CD14-positive monocyte (primary cell): Measurements from ENCODE around the gene GRIK4. TPM values are rescaled to one million over a fixed set of nuclear protein-coding genes. Genes with fewer than 3 reads are reported as not detected.

Experiments
- DNase-seq, 3 donors: peaks; one replicate each; pipeline ENCODE4 v3.0.0-alpha.2; 2011 to 2022
- H2AFZ ChIP-seq: 2 replicates; pipeline ENCODE4 v1.6.0; 2012; ENCODE audit warnings: mild to moderate bottlenecking, low read depth, low read length, inconsistent platforms; ENCODE audit not compliant: insufficient read depth, poor library complexity, severe bottlenecking
- H3K27ac ChIP-seq, 2 donors: 1 replicate in 1 of 2; 2 replicates in 1 of 2; pipeline ENCODE4 v1.5.1; 2012 to 2013; ENCODE audit warnings: low read length in 2 of 2, control low read depth in 1 of 2, inconsistent platforms in 1 of 2, low read depth in 1 of 2, mild to moderate bottlenecking in 1 of 2
- H3K27me3 ChIP-seq, 2 donors: one replicate each; pipeline versions ENCODE4 v1.6.0 to v1.6.1; 2011 to 2013; ENCODE audit warnings: low read length in 2 of 2; ENCODE audit not compliant: control insufficient read depth in 2 of 2, insufficient read depth in 2 of 2
- H3K36me3 ChIP-seq, 2 donors: replicated peaks in 1 of 2; 1 replicate in 1 of 2; 2 replicates in 1 of 2; pipeline versions ENCODE4 v1.5.1 to v1.6.1; 2012 to 2013; ENCODE audit warnings: low read length in 2 of 2, control low read depth in 1 of 2, inconsistent platforms in 1 of 2, mild to moderate bottlenecking in 1 of 2; ENCODE audit not compliant: insufficient read depth in 2 of 2, control insufficient read depth in 1 of 2
- H3K4me1 ChIP-seq, 2 donors: 1 replicate in 1 of 2; 2 replicates in 1 of 2; pipeline versions ENCODE4 v1.5.1 to v1.6.1; 2012 to 2013; ENCODE audit warnings: low read length in 2 of 2, control low read depth in 1 of 2, inconsistent platforms in 1 of 2, mild to moderate bottlenecking in 1 of 2, moderate library complexity in 1 of 2; ENCODE audit not compliant: insufficient read depth in 2 of 2, control insufficient read depth in 1 of 2
- H3K4me2 ChIP-seq: replicated peaks from 2 replicates; pipeline ENCODE3; 2012; ENCODE audit warnings: low read length, moderate library complexity, mild to moderate bottlenecking; ENCODE audit not compliant: poor library complexity, severe bottlenecking; ENCODE audit errors: extremely low read depth
- H3K4me3 ChIP-seq, 3 experiments: fragments of 200-600 bp in 1 of 3; sonication (generic) in 1 of 3; replicated peaks in 1 of 3; 1 replicate in 2 of 3; 2 replicates in 1 of 3; pipeline ENCODE4 v1.5.1; 2011 to 2013; ENCODE audit warnings: low read length in 3 of 3, mild to moderate bottlenecking in 3 of 3, control low read depth in 2 of 3, low read depth in 2 of 3, inconsistent platforms in 1 of 3, moderate library complexity in 1 of 3
- H3K79me2 ChIP-seq: 2 replicates; pipeline ENCODE4 v1.6.0; 2012; ENCODE audit warnings: mild to moderate bottlenecking, control low read depth, inconsistent platforms, low read length, moderate library complexity; ENCODE audit not compliant: insufficient read depth
- H3K9ac ChIP-seq: 2 replicates; pipeline ENCODE4 v1.6.0; 2017; ENCODE audit warnings: low read length, mild to moderate bottlenecking; ENCODE audit not compliant: insufficient read depth, poor library complexity, severe bottlenecking
- H3K9me3 ChIP-seq, 2 donors: replicated peaks in 1 of 2; 1 replicate in 1 of 2; 2 replicates in 1 of 2; pipeline versions ENCODE4 v1.5.1 to v1.6.1; 2012 to 2013; ENCODE audit warnings: low read length in 2 of 2, control low read depth in 1 of 2; ENCODE audit not compliant: control insufficient read depth in 1 of 2, insufficient read depth in 1 of 2
- H4K20me1 ChIP-seq: 2 replicates; pipeline ENCODE4 v1.6.0; 2012; ENCODE audit warnings: mild to moderate bottlenecking, low read length, control low read depth, moderate library complexity; ENCODE audit not compliant: insufficient read depth
- H3K27ac Mint-ChIP-seq, 7 donors: one replicate each; pipeline ENCODE4 v1.8.0; 2020; ENCODE audit warnings: mild to moderate bottlenecking in 7 of 7, mixed read lengths in 7 of 7, moderate library complexity in 6 of 7, inconsistent platforms in 2 of 7
- H3K27me3 Mint-ChIP-seq, 3 donors: one replicate each; pipeline ENCODE4 v1.8.0; 2021 to 2022; ENCODE audit warnings: low read depth in 3 of 3, mild to moderate bottlenecking in 3 of 3, mixed read lengths in 3 of 3, moderate library complexity in 3 of 3, inconsistent platforms in 1 of 3
- H3K36me3 Mint-ChIP-seq, 2 donors: one replicate each; pipeline ENCODE4 v1.8.0; 2020; ENCODE audit warnings: mixed read lengths in 2 of 2, inconsistent platforms in 1 of 2, mild to moderate bottlenecking in 1 of 2
- H3K4me1 Mint-ChIP-seq: one replicate; pipeline ENCODE4 v1.8.0; 2020; ENCODE audit warnings: mild to moderate bottlenecking, mixed read lengths
- H3K4me3 Mint-ChIP-seq, 2 donors: one replicate each; pipeline ENCODE4 v1.8.0; 2020; ENCODE audit warnings: mild to moderate bottlenecking in 2 of 2, mixed read lengths in 2 of 2, moderate library complexity in 1 of 2
- H3K9me3 Mint-ChIP-seq, 7 donors: one replicate each; pipeline ENCODE4 v1.8.0; 2020 to 2022; ENCODE audit warnings: mixed read lengths in 7 of 7, mild to moderate bottlenecking in 6 of 7, moderate library complexity in 6 of 7, inconsistent platforms in 2 of 7
- CTCF ChIP-seq: fragments of 200-600 bp; IDR thresholded peaks from one replicate; pipeline ENCODE4 v1.8.0; 2022; ENCODE audit warnings: antibody characterized with exemption, mild to moderate bottlenecking
- WGBS: methylation state at CpG from one replicate; pipeline ENCODE4 v1.1.5; 2013; ENCODE audit warnings: missing lambda C conversion rate; ENCODE audit not compliant: insufficient coverage; 5-methylcytosine and 5-hydroxymethylcytosine counted together
- intact Hi-C, 2 donors: fragments of 100-400 bp; cut with micrococcal nuclease; formaldehyde crosslinking; loops; one replicate each; pipeline versions ENCODE4 v1.15.0 to v1.15.1; 2023
- polyA plus RNA-seq, 3 donors: library from polyadenylated mRNA; depleted of rRNA in 1 of 3; unstranded in 2 of 3; stranded (reverse) in 1 of 3; fragments of 300-500 nt in 2 of 3; fragments of >200 nt in 1 of 3; fragmentation: Illumina TruSeq in 2 of 3; gene quantifications; 1 replicate in 2 of 3; 2 replicates in 1 of 3; pipeline ENCODE4 v1.2.3, GENCODE V29; 2012 to 2021

GRIK4 gene
- polyA plus RNA-seq, 3 donors: not detected

- H3K27me3 Mint-ChIP-seq: peaks cover 6 to 18% (median 6%) of the 10 kb centered on the region in 3 donors
- no peaks in the 10 kb centered on the region for H3K4me1 ChIP-seq
- H3K9me3 ChIP-seq: no peaks in the 10 kb centered on the region
- TF ChIP-seq CTCF: no peak
- no peak overlapping the region for H2AFZ ChIP-seq
- no peak overlapping the region for H3K4me2 ChIP-seq
- no peaks in the 10 kb centered on the region for H3K4me1 Mint-ChIP-seq
- H3K27me3 ChIP-seq: no peaks in the 10 kb centered on the region
- no peak overlapping the region for H3K4me3 ChIP-seq
- no peaks in the 10 kb centered on the region for H4K20me1 ChIP-seq
- H3K79me2 ChIP-seq: no peaks in the 10 kb centered on the region
- H3K36me3 Mint-ChIP-seq: no peaks in the 10 kb centered on the region
- no peak overlapping the region for H3K27ac Mint-ChIP-seq
- no peak for DNase-seq
- H3K9ac ChIP-seq: no peak overlapping the region
- intact Hi-C loops: no loop called here
- peaks cover 0 to 3% (median 0%) of the 10 kb centered on the region in 7 donors for H3K9me3 Mint-ChIP-seq
- WGBS: no CpG with 5 or more reads among the region's 3 CpGs
- H3K4me3 Mint-ChIP-seq: no peak overlapping the region
- H3K27ac ChIP-seq: no peak overlapping the region
- H3K36me3 ChIP-seq: no peaks in the 10 kb centered on the region
Measured at GRCh38 chr11:120740380-120740779, 228.8 kb downstream of the GRIK4 start.

GRCh38 chr11:120744016-120744994, 232.8 kb downstream of the GRIK4 start:
- no peaks in the 10 kb centered on the region for H4K20me1 ChIP-seq
- no peak for TF ChIP-seq CTCF
- Mint-ChIP-seq H3K4me3 (no peak overlapping the region), H3K27ac (no peak overlapping the region), H3K4me1 (no peaks in the 10 kb centered on the region), H3K9me3 (peaks cover 0 to 3% (median 0%) of the 10 kb centered on the region in 7 donors), H3K36me3 (no peaks in the 10 kb centered on the region), H3K27me3 (peaks cover 6 to 16% (median 9%) of the 10 kb centered on the region in 3 donors)
- DNase-seq: no peak
- intact Hi-C loops: no loop called here
- H3K9ac ChIP-seq: no peak overlapping the region
- whole genome bisulfite sequencing: 81% methylated on average over 7 of the region's 14 CpGs
- no peak overlapping the region for H3K4me3 ChIP-seq
- no peak overlapping the region for H3K27ac ChIP-seq
- no peaks in the 10 kb centered on the region for H3K4me1 ChIP-seq
- H3K4me2 ChIP-seq: no peak overlapping the region
- no peak overlapping the region for H2AFZ ChIP-seq
- H3K79me2 ChIP-seq: no peaks in the 10 kb centered on the region
- H3K36me3 ChIP-seq: no peaks in the 10 kb centered on the region
- H3K9me3 ChIP-seq: no peaks in the 10 kb centered on the region
- no peaks in the 10 kb centered on the region for H3K27me3 ChIP-seq
